IMR-90 (cell line): Measurements from ENCODE around the gene ADAMTS10. TPM values are rescaled to one million over a fixed set of nuclear protein-coding genes. Genes with fewer than 3 reads are reported as not detected.

ENCODE experiments used
- ATAC-seq: fragments of 200-7000 bp; cut with Tn5 transposase; 2 replicates; pipeline ENCODE4 v1.9.1; 2020; ENCODE audit warnings: low read depth, mild to moderate bottlenecking, moderate library complexity
- BruUV-seq: library from RNA; stranded (reverse); fragments of 400-500 nt; replicated peaks from 2 replicates; lab custom pipeline; 2021; lab: Mats Ljungman, UMichigan
- CTCF ChIA-PET: fragments of 300-600 bp; formaldehyde crosslinking; extraction: SDS; loops from one replicate; lab custom pipeline; 2021; ENCODE audit warnings: antibody characterized with exemption; lab: Yijun Ruan, JAX
- POLR2A ChIA-PET: fragments of 300-600 bp; sonication (Branson Sonifier 250); formaldehyde crosslinking; loops from one replicate; lab custom pipeline; 2022; ENCODE audit warnings: antibody characterized with exemption; ENCODE audit not compliant: unreplicated experiment; lab: Charles Lee
- DNase-seq: peaks from one replicate; pipeline ENCODE4 v3.0.0; 2013
- H2AFZ ChIP-seq: replicated peaks from 2 replicates; pipeline ENCODE3; 2013; ENCODE audit warnings: low read length, mild to moderate bottlenecking; ENCODE audit not compliant: poor library complexity
- H2AK5ac ChIP-seq: 2 replicates; pipeline ENCODE4 v1.6.1; 2013; ENCODE audit warnings: low read depth, low read length, inconsistent platforms
- H2AK9ac ChIP-seq: replicated peaks from 2 replicates; pipeline ENCODE3; 2013; ENCODE audit warnings: mild to moderate bottlenecking, low read depth, low read length, moderate library complexity; ENCODE audit not compliant: poor library complexity
- H2BK120ac ChIP-seq: 2 replicates; pipeline ENCODE4 v1.6.1; 2013; ENCODE audit warnings: low read depth, low read length, inconsistent platforms
- H2BK15ac ChIP-seq: 3 replicates; pipeline ENCODE4 v1.6.1; 2013; ENCODE audit warnings: low read depth, low read length, inconsistent platforms
- H2BK20ac ChIP-seq: 2 replicates; pipeline ENCODE4 v1.6.1; 2013; ENCODE audit warnings: low read depth, mild to moderate bottlenecking, inconsistent platforms, low read length, moderate library complexity
- H2BK5ac ChIP-seq: 2 replicates; pipeline ENCODE4 v1.6.1; 2013; ENCODE audit warnings: mild to moderate bottlenecking, low read depth, low read length, inconsistent platforms; ENCODE audit not compliant: poor library complexity, severe bottlenecking
- H3K14ac ChIP-seq: replicated peaks from 2 replicates; pipeline ENCODE4 v1.6.1; 2013; ENCODE audit warnings: low read depth, low read length, inconsistent platforms
- H3K18ac ChIP-seq: 2 replicates; pipeline ENCODE4 v1.6.1; 2013; ENCODE audit warnings: low read depth, low read length, control low read depth
- H3K23ac ChIP-seq: 2 replicates; pipeline ENCODE4 v1.6.1; 2013; ENCODE audit warnings: low read depth, low read length, inconsistent platforms
- H3K27ac ChIP-seq: 2 replicates; pipeline ENCODE4 v1.5.1; 2013; ENCODE audit warnings: mild to moderate bottlenecking, control low read depth, low read length; ENCODE audit not compliant: insufficient read depth
- H3K27me3 ChIP-seq: 2 replicates; pipeline ENCODE4 v1.6.1; 2013; ENCODE audit warnings: low read length; ENCODE audit not compliant: control insufficient read depth, insufficient read depth
- H3K36me3 ChIP-seq: 2 replicates; pipeline ENCODE4 v1.6.1; 2013; ENCODE audit warnings: low read length, mixed read lengths; ENCODE audit not compliant: control insufficient read depth, insufficient read depth
- H3K4ac ChIP-seq: 2 replicates; pipeline ENCODE4 v1.6.1; 2013; ENCODE audit warnings: low read depth, low read length, inconsistent platforms
- H3K4me1 ChIP-seq: 2 replicates; pipeline ENCODE4 v1.6.1; 2013; ENCODE audit warnings: low read length, mixed read lengths; ENCODE audit not compliant: control insufficient read depth, insufficient read depth
- H3K4me2 ChIP-seq: 2 replicates; pipeline ENCODE4 v1.6.1; 2013; ENCODE audit warnings: low read depth, mild to moderate bottlenecking, control low read depth, low read length, moderate library complexity
- H3K4me3 ChIP-seq: 2 replicates; pipeline ENCODE4 v1.5.1; 2013; ENCODE audit warnings: low read depth, mild to moderate bottlenecking, control low read depth, low read length, moderate library complexity; ENCODE audit not compliant: insufficient read depth
- H3K56ac ChIP-seq: 2 replicates; pipeline ENCODE4 v1.6.1; 2013; ENCODE audit warnings: low read length, inconsistent platforms; ENCODE audit not compliant: insufficient read depth; ENCODE audit errors: extremely low read depth
- H3K79me1 ChIP-seq, 2 experiments: 2 replicates each; pipeline ENCODE4 v1.6.1; 2013; ENCODE audit warnings: low read length in 2 of 2, inconsistent platforms in 1 of 2, low read depth in 1 of 2
- H3K9ac ChIP-seq: 2 replicates; pipeline ENCODE4 v1.6.1; 2013; ENCODE audit warnings: low read depth, low read length, control low read depth
- H3K9me1 ChIP-seq: 2 replicates; pipeline ENCODE4 v1.6.1; 2013; ENCODE audit warnings: low read length, inconsistent platforms; ENCODE audit not compliant: insufficient read depth
- H3K9me3 ChIP-seq: 2 replicates; pipeline ENCODE4 v1.6.1; 2013; ENCODE audit warnings: low read length; ENCODE audit not compliant: control insufficient read depth, insufficient read depth
- H4K20me1 ChIP-seq: 2 replicates; pipeline ENCODE4 v1.6.1; 2013; ENCODE audit warnings: low read length, inconsistent platforms; ENCODE audit not compliant: insufficient read depth
- H4K5ac ChIP-seq: 2 replicates; pipeline ENCODE4 v1.6.1; 2013; ENCODE audit warnings: mild to moderate bottlenecking, low read depth, low read length, control low read depth
- H4K8ac ChIP-seq, 2 experiments: 2 replicates each; pipeline ENCODE4 v1.6.1; 2013; ENCODE audit warnings: low read depth in 2 of 2, low read length in 2 of 2, control low read depth in 1 of 2, inconsistent platforms in 1 of 2
- H4K91ac ChIP-seq: 2 replicates; pipeline ENCODE4 v1.6.1; 2013; ENCODE audit warnings: low read depth, low read length, inconsistent platforms; ENCODE audit not compliant: insufficient read depth
- RFX5 ChIP-seq: IDR thresholded peaks from 2 replicates; pipeline ENCODE4 v1.8.0; 2012; ENCODE audit warnings: low read depth, mild to moderate bottlenecking, low read length, moderate library complexity
- WGBS, 2 experiments: methylation state at CpG; one replicate each; pipeline versions ENCODE4 v1.1.5 to v1.1.7; 2013; ENCODE audit warnings: missing lambda C conversion rate in 2 of 2; ENCODE audit not compliant: insufficient read length in 1 of 2; ENCODE audit errors: extremely low coverage in 2 of 2; 5-methylcytosine and 5-hydroxymethylcytosine counted together
- dilution Hi-C: fragments of 300-500 bp; cut with HindIII; formaldehyde crosslinking; loops from one replicate; pipeline ENCODE4 v1.14.3; 2018; ENCODE audit warnings: low sequenced_read_pairs; ENCODE audit not compliant: unreplicated experiment
- in situ Hi-C: fragments of 300-500 bp; cut with MboI; formaldehyde crosslinking; loops from 3 replicates; pipeline ENCODE4 v1.14.3; 2019; ENCODE audit warnings: low sequenced_read_pairs, inconsistent platforms, mixed read lengths
- intact Hi-C: fragments of 100-400 bp; cut with micrococcal nuclease; formaldehyde crosslinking; loops from 2 replicates; pipeline ENCODE4 v1.10.0; 2022
- polyA plus RNA-seq, 3 experiments: library from polyadenylated mRNA; depleted of rRNA; stranded (reverse); fragments of >200 nt; gene quantifications; 2 replicates each; pipeline ENCODE4 v1.2.3, GENCODE V29; 2012; ENCODE audit warnings: low replicate concordance in 1 of 3
- total RNA-seq: library from RNA; depleted of rRNA; stranded (reverse); fragments of >200 nt; gene quantifications from 2 replicates; pipeline ENCODE4 v1.2.3, GENCODE V29; 2012

ADAMTS10 gene
- total and polyA plus RNA-seq, 2 of the 4 experiments (the other 2 are of a cell fraction): 3.4 to 11.5 TPM

- Histone ChIP-seq H3K4me3 (no peak overlapping the region), H2BK5ac (no peak overlapping the region), H2AFZ (no peak overlapping the region), H4K91ac (no peak overlapping the region), H3K56ac (no peak overlapping the region), H3K9me3 (no peaks in the 10 kb centered on the region), H3K9ac (no peak overlapping the region), H4K8ac (no peak overlapping the region; a peak in 1 of 4 replicates), H3K4ac (no peak overlapping the region), H4K20me1 (no peaks in the 10 kb centered on the region), H3K9me1 (peaks cover 6% of the 10 kb centered on the region; the same call in 1 of the 2 replicates), H3K18ac (no peak overlapping the region), H2AK9ac (no peak overlapping the region), H3K27ac (no peak overlapping the region), H4K5ac (no peak overlapping the region), H2BK15ac (no peak overlapping the region; the same call in 2 of the 3 replicates), H3K36me3 (no peaks in the 10 kb centered on the region), H3K27me3 (no peaks in the 10 kb centered on the region), H2BK20ac (no peak overlapping the region), H2BK120ac (no peak overlapping the region; the same call in 1 of the 2 replicates), H2AK5ac (peak overlapping the region; percentile 65), H3K23ac (no peak overlapping the region), H3K4me1 (peaks cover 5% of the 10 kb centered on the region; the same call in 1 of the 2 replicates), H3K4me2 (no peak overlapping the region), H3K14ac (no peak overlapping the region), H3K79me1 (no peaks in the 10 kb centered on the region)
- no peak for DNase-seq
- no peak for ATAC-seq
- intact Hi-C loops: loop anchor here (5.0 kb wide), 1 partner anchor 164 kb away; the partner anchor contains the start of gene MARCHF2
- dilution Hi-C loops: no loop called here
- ChIA-PET POLR2A (no interaction called here), CTCF (no interaction called here)
- WGBS, 2 experiments: 84% methylated on average over 18 of the region's 19 CpGs; no CpG with 5 or more reads in 1 of the 2 experiments
- in situ Hi-C loops: loop anchor here (5.0 kb wide), 1 partner anchor 254 kb away; the partner anchor contains the start of genes NDUFA7 and RPS28
- no TSS peak for BruUV-seq
- no peak for TF ChIP-seq RFX5
Measured at GRCh38 chr19:8576273-8576993, 34.1 kb downstream of the ADAMTS10 start.
